ENCODE measurements around the gene GMPPA. TPM values are rescaled to one million over a fixed set of nuclear protein-coding genes. Genes with fewer than 3 reads are reported as not detected.

GMPPA gene
- total and polyA plus RNA-seq, 3 donors from 2014 or later = 19.6 to 28.3 (median 24.6) TPM

DNA sequence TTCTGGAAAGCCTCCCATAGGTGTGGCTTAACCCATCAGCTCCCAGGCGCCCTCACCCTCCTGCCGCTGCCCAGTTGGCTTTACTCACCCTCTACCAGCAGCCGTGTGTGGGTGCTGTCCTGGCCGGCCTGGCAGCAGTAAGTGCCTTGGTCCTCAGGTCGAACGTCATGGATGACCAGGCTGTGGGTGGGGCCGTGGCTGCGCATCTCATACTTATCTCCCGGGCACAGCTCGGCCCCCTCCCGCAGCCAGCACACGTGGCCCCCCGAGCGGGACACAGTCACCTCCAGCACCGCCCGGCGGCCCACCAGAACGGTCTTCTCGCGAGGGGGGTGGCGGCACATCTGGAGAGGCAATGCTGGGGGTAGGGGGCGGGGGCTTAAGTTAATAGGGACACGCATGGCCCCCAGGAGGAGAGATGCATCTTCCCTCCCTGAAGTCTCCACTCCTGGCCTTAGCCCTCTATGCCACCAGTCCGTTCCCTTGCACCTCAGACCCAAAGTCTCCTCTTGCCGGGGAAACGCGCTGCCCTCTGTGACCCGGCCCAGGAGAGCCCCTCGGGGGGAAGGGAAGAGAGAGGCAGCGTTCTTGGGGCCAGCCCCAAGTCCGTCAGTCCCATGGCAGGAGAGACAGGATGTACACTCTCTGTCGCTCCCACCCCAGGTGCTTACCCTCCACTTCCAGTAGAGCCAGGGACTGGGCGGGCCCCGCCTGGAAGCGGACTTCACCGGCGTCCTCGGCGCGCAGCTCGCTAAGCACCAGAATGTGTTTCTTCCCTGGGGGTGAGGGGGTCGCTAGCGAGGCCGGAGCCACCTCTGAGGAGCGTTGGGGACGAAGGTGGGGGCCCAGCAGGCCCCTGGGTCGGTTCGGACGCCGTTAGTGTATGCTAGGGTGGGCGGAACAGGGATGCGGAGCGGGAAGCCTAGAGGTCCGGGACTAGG lies 53.0 kb downstream of the GMPPA start:
- H3K4me1 ChIP-seq = peaks cover 7% of the 10 kb centered on the region
- H3K4me3 ChIP-seq = peak overlapping the region; percentile 55 to 67
- H3K27me3 ChIP-seq = no peaks in the 10 kb centered on the region
- H3K36me3 ChIP-seq (ENCODE audit: low read depth, missing control alignments) = no peaks in the 10 kb centered on the region
- intact Hi-C loops (cut with DNase I; ENCODE audit: low total_unique reads) = no loop called here
- H3K27ac ChIP-seq = peak overlapping the region; percentile 83 to 91
- peak; percentile 70 for DNase-seq
- TF ChIP-seq, protein P1, sequence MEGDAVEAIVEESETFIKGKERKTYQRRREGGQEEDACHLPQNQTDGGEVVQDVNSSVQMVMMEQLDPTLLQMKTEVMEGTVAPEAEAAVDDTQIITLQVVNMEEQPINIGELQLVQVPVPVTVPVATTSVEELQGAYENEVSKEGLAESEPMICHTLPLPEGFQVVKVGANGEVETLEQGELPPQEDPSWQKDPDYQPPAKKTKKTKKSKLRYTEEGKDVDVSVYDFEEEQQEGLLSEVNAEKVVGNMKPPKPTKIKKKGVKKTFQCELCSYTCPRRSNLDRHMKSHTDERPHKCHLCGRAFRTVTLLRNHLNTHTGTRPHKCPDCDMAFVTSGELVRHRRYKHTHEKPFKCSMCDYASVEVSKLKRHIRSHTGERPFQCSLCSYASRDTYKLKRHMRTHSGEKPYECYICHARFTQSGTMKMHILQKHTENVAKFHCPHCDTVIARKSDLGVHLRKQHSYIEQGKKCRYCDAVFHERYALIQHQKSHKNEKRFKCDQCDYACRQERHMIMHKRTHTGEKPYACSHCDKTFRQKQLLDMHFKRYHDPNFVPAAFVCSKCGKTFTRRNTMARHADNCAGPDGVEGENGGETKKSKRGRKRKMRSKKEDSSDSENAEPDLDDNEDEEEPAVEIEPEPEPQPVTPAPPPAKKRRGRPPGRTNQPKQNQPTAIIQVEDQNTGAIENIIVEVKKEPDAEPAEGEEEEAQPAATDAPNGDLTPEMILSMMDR (IDR thresholded peaks at IDR 0.05) = no peak
- no peak for TF ChIP-seq POLR2A (IDR thresholded peaks at IDR 0.05)
- WGBS, 2 donors = 5 to 12% methylated on average over 16 to 54 of the region's 54 CpGs
- H3K9me3 ChIP-seq = no peaks in the 10 kb centered on the region

DNA sequence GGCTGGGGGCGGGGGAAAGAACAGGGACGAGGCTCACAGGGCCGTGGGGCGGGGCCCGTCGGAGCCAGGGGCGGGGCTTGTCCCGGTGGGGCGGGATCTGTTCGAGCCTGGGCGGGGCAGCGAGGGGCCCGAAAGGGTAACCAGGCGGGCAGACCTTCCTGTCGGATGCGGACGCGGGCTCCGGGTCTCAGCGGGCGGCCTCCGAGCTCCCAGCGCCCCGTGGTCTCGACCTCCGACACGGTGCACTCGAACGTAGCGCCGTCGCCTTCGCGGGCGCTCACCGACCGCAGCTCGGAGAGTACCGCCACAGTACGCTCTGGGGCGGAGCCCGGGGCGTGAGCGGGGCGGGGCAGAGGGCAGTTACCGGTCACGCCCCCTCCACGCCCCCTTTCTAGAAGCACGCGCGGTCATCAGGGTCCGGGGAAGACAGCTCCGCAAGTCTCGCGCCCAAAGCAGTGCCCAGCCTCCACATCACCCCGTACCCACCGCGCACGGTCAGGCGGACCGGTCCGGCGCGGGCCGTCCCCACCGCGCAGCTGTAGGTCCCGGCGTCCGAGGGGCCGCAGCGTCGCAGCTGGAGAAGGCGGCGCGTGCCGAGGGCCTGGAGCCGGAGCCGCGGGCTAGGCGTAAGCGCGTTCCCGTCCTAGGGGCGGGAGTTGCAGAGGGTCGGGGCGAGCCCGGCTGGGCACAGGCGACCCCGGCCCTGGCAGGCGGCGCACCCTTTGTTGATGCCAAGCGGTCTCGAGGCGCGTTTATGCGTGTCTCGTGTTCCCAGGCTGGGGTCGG lies 53.9 kb downstream of the GMPPA start:
- Histone ChIP-seq H3K9me3 (no peaks in the 10 kb centered on the region), H3K4me3 (peak overlapping the region; percentile 55 to 67), H3K36me3 (ENCODE audit: low read depth, missing control alignments) (no peaks in the 10 kb centered on the region), H3K27ac (peak overlapping the region; percentile 83 to 91), H3K4me1 (peaks cover 7% of the 10 kb centered on the region), H3K27me3 (no peaks in the 10 kb centered on the region)
- 0 to 1% methylated on average over 21 to 87 of the region's 99 CpGs for WGBS, 2 donors
- peak; percentile 96 for DNase-seq
- no peak for TF ChIP-seq POLR2A (IDR thresholded peaks at IDR 0.05)
- TF ChIP-seq, protein P1 (IDR thresholded peaks at IDR 0.05) = no peak
- intact Hi-C loops (cut with DNase I; ENCODE audit: low total_unique reads) = no loop called here

DNA sequence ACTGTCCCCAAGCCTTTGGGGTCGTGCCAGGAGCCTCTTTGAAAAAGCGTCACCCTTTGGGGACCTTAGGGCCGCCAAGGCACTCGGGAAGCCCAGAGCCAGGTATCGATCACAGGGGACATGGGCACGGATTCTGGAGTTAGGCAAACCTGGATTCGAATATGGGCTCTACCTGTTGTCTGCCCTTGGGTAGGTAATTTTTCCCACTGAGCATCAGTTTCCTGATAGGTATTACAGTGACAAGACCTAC lies 54.4 kb downstream of the GMPPA start:
- peak overlapping the region; percentile 83 to 91 for H3K27ac ChIP-seq
- H3K36me3 ChIP-seq (ENCODE audit: low read depth, missing control alignments) = no peaks in the 10 kb centered on the region
- H3K4me3 ChIP-seq = peak overlapping the region; percentile 55 to 67
- H3K27me3 ChIP-seq = no peaks in the 10 kb centered on the region
- no peak for TF ChIP-seq POLR2A (IDR thresholded peaks at IDR 0.05)
- TF ChIP-seq, protein P1 (IDR thresholded peaks at IDR 0.05) = no peak
- H3K4me1 ChIP-seq = peaks cover 7% of the 10 kb centered on the region
- DNase-seq = no peak
- H3K9me3 ChIP-seq = no peaks in the 10 kb centered on the region
- intact Hi-C loops (cut with DNase I; ENCODE audit: low total_unique reads) = no loop called here
- 14 to 23% methylated on average over 7 of the region's 7 CpGs for WGBS, 2 donors

DNA sequence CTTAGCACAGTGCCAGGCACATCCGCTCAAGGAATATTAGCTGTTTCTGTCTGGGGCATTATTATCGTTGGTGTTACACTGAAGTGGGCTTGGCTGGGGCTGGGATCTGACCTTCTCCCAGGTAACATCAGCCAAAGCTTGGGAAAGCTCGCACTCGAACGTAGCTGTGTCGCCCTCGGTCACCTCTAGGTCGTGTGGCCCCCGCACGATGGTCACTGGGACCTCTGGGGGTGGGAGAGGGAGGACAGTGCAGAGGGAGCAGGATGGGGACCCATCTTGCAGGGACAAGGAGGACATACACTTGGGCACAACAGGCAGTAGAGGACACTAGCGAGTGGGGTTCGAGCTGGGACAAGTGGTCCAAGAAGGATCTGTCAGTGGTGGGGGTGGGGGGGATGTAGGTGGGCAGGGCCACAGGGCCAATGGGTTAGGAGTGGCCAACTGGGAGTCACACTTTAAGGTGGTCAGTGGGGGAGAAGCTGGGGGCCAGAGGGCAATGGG lies 54.8 kb downstream of the GMPPA start:
- no peaks in the 10 kb centered on the region for H3K36me3 ChIP-seq (ENCODE audit: low read depth, missing control alignments)
- TF ChIP-seq, protein P1 (IDR thresholded peaks at IDR 0.05) = no peak
- no peak for TF ChIP-seq POLR2A (IDR thresholded peaks at IDR 0.05)
- intact Hi-C loops (cut with DNase I; ENCODE audit: low total_unique reads) = no loop called here
- no peak for DNase-seq
- WGBS, 2 donors = 59 to 67% methylated on average over 12 of the region's 12 CpGs
- H3K27ac ChIP-seq = peak overlapping the region in 1 of 2 donors; percentile 91
- no peaks in the 10 kb centered on the region for H3K9me3 ChIP-seq
- peaks cover 7% of the 10 kb centered on the region for H3K4me1 ChIP-seq
- no peaks in the 10 kb centered on the region for H3K27me3 ChIP-seq
- H3K4me3 ChIP-seq = no peak overlapping the region
